ENCODE results near the gene SLC22A9. TPM values are rescaled to one million over a fixed set of nuclear protein-coding genes. Genes with fewer than 3 reads are reported as not detected.

Gene SLC22A9
- total RNA-seq, 2 donors from 2014 or later, result not detected

Other genes starting within 250 kb of the SLC22A9 start
- gene SLC22A24, start 225.6 kb upstream of the SLC22A9 start, total RNA-seq, result not detected
- not detected for gene SLC22A25, start 126.2 kb upstream of the SLC22A9 start, total RNA-seq
- 1 to 10 TPM; 1.7 to 2.8 TPM for gene PLAAT5, start 121.4 kb downstream of the SLC22A9 start, total RNA-seq
- gene LGALS12, start 136.3 kb downstream of the SLC22A9 start, total RNA-seq, result under 1 TPM; 0.37 to 0.38 TPM
- 100 to 1,000 TPM in 1 of 2 donors, 10 to 100 TPM in 1; 60.6 to 101 TPM for gene PLAAT4, start 167.0 kb downstream of the SLC22A9 start, total RNA-seq
- gene PLAAT2, start 193.6 kb downstream of the SLC22A9 start, total RNA-seq, result under 1 TPM in 1 of 2 donors, not detected in 1; 0.35 TPM
- gene PLAAT3, start 244.6 kb downstream of the SLC22A9 start, total RNA-seq, result 10 to 100 TPM in 1 of 2 donors, 1 to 10 TPM in 1; 6.3 to 11.5 TPM